NCI-H2196 (cell line): ENCODE results near the gene DSG2.
A peak's percentile ranks its signal among the peaks of the same experiment; 100 is the strongest.

Source experiments
- DNase-seq: peaks from one replicate; lab custom pipeline; 2025; ENCODE audit not compliant: unreplicated experiment; lab: John Stamatoyannopoulos, UW

Gene DSG2

DNA sequence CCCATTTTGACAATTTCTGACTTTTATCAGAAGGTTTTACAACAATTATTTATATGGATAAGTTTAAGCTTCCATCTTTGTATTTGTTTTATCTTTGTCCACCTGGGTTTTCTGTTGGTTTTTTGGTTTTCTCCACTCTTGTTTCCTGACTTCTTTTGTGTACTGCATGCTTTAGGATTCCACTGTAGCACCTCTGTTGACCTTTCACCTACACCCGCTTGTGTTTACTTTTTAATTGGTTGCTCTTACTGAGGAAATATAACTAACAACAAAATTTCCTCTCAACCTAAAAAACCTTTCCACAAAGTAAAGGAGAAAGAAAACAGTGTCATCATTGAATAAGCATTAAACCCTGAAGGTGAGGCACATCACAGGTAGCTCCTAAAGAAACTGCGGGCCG lies 53.9 kb downstream of the DSG2 start:
- no peak for DNase-seq

DNA sequence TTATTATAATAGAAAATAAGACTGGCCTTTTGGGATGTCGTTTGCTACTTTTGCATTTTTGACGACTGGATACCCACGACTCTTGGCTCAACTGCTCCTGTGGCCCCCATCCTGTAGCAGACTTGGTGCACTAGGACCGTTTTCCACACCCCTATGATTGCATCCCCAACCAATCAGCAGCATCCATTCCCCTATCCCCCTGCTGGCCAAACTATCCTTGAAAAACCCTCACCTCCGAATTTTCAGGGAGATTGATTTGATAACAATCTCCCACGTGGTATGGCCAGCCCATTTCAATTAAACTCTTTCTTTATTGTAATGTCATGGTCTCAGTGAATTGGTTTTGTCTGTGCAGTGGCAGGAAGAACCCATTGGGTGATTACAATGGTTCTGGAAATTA lies 55.8 kb downstream of the DSG2 start:
- DNase-seq = no peak

DNA sequence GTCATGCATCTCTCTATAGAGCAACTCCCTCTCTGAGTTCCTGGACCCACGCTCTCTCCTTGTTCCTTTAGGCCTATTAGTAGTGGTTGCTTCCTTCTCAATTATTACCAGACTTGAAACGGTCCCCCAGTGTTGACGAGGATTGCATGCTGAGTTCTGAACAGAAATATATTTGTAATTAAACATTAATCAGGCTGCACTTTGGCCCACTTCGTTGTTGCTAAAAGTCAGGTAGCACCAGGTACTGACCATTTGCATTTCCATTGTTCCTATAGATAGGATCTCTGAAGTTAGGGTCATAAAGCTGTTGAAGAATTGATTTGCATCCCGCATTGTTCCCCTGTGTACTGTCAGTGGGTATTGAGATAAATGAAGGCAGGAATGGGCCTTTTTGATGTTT lies 56.8 kb downstream of the DSG2 start:
- DNase-seq = no peak

DNA sequence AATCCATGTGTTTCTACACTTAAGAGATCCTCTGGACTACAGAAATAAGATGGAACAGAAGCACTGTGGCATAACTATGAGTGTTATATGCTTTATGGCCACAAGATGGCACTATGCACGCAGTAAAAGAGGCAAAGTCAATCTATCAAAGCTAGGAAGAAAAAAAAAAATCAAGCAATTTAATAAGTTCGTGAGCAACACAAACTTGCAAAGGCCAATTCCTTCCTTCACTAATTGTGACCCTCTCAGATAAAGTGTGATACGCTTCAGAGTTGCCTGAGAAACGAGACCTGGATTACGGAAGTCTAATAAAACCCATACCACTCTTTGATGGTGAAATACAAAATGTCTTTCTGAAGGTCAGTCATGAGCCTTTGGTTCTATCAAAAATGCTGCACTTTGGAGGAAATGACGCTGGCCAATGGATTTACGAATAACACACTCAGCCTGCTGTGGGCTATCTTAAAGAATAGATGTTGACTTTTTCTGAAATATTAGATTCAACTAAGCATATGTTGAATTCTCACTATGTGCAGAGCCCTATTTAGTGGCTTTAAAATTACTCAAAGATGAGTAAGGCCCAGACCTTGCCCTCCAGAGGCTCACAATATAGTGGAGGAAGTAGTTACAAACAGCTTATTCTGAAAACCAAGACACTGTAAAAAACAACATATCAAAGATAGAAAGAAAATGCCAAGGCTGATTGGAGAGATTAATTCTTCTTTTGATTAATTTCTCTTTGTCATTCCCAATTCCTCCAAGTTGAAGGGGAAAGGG lies 58.2 kb downstream of the DSG2 start:
- DNase-seq = peak; percentile 53

DNA sequence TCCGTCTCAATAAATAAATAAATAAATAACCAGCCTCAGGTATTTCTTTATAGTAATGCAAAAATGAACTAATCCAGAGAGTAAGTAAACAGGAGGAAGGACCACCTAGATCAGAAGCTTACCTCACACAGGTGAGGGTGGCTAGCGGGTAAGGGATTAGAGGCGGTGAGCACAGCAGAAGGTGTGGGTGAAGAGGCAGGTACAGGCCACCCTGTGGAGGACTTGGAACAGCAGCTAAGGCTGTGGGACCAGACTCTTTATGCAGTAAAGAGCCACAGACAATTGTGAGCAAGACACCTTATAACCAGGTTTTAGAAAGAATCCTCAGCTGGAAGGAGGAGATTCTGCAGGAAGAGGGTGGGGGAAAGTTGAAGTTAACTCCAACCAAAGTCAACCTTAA lies 59.5 kb downstream of the DSG2 start:
- no peak for DNase-seq

DNA sequence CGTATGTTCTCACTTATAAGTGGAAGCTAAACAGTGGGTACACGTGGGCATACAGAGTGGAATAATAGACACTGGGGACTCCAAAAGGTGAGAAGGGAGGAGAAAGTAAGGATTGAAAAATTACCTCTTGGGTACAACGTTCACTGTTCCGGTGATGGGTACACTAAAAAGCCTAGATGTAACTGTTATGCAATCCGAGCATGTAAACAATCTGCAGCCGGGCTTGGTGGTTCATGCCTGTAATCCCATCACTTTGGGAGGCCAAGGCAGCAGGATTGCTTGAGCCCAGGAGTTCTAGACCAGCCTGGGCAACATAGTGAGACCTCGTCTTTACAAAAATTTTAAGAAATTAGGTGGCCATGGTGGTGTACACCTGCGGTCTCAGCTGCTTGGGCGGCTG lies 60.6 kb downstream of the DSG2 start:
- DNase-seq = no peak

DNA sequence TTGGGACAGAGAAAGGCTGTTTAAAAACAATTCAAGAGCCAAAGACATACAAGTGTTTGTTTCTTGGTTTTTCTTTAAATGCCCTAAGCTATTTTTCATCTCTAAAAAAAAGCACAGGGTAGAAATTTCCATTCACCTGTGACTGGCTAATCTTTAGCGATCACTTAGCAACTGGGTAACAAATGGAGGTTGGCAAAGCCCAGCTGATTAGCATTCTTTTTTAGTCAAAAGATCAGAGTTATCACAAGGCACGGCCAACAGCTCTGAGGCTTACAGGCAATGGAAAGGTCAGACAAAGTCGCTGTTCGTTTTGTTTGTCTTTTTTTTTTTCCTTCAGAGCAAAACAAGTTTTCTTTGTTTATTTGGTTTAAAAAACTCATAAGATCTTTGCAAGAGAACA lies 64.7 kb downstream of the DSG2 start:
- DNase-seq = no peak

DNA sequence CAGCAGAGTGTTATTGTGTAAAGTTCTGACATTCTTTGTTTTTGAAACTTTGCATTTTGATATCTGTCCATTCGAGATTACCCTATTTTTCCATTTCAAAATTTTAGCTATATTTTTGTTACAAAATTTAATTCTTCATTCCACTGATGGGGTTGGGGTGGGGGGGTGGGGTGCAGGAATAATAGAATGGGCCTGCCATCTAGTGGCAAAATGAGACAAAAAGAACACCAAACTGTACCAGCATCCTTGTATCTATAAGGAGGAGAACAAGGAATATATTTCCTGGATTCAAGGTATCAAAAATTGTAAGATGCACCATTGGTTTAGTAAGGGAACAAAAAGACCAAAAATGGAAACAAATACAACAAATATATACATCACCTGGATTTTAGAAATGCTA lies 65.8 kb downstream of the DSG2 start:
- DNase-seq = no peak

DNA sequence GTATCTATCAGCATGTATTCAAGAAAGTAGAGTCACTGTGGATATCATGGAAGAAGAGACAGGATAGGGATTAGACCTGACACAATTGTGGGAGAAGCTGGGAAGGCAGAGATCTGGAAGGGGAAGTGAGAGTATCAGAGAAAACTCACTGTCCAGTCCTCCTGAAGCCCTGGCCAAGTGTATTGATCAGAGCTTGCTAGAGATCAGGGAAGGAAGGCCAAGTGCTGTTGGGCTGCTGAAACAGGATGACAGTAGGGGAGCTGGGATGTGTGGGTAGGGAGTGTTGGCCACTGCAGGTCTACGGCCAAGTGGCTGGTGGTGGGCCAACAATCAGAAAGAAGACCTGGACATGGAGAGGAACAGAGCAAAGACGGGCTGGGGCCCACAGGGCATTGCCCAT lies 67.4 kb downstream of the DSG2 start:
- no peak for DNase-seq

DNA sequence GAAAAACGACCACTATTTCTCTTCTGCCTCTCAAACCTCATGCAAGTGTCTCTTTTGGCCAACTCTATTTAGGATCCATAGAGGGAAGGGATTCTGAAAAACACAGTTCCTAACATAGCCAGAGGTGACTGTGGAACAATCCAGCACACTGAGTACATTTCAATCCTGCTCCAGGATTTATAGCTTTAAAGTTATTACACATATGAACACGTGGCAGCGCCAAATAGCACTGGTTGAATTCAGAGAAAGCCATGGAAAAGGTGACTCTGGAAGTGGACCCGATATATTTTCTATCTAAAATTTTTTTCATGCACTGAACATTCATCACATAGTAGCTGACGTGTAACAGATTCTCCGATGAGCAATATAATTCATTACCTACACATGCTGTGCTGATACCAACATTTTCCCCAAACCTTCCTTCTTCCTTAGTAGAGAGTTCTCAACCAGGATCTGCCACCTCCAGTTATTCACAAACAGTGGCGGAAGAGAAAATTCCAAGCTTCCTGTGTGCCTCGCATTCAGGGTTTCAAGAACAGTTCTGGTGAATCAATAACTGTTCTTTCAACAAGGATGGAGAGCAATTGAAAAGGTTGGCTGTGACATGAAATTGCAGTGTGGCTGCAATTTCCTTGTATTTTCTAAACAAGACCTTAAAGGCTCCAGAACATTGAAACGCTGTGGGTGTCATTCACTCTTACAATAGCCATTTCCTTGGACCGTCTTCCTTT lies 68.0 kb downstream of the DSG2 start:
- no peak for DNase-seq

DNA sequence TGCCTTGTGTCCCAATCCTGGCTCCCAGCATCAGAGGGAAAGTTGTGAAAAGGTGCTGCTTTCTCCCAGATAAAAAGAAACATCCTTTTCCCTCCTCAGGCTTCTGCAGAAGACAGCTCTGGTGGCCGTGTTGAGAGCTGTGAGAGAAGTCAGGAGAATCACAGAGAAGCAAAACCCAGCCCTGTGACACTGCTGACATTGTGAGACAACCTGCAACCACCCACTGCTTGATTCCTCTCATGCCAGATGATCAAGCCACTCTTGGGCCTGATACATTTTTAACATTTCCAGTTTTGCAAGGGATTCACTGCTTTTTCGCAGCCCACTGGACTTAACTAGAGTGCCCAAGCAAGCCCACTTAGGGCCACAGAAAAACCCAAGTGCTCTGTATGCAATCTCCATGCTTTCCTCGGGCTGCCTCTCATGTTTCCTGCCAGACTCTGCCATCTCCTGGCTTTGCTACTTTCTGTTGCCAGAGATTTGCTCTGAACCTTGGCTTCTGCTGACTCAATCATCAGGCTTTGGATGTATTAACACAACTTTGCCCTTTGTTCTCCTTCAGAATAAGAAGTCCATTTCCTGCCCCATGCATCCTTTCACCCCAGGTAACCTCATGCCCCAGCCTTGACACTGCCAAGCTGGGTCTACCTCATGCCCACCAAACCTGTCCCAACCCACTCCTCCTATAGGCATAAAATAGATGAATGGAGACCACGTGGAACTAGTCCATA lies 68.8 kb downstream of the DSG2 start:
- DNase-seq = no peak

DNA sequence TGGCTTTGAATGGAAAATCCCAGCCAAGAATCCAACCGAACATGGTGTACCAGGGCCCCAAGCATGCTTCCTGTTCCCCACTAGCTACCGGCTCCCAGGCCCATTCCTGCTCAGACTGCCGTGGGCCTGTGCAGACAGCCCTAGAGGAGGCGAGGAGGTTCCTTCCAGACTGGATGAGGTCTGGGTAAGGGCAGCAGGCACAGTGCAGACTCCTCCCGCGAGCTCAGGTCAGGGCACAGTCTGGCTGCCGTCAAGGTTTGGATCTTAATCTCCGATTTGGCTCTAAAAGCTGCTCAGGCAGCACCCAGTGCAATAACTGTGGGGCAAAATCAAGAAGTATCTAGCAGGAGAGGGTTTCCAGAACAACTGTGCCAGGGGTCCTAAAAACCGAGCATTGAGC lies 74.4 kb downstream of the DSG2 start:
- DNase-seq = no peak

DNA sequence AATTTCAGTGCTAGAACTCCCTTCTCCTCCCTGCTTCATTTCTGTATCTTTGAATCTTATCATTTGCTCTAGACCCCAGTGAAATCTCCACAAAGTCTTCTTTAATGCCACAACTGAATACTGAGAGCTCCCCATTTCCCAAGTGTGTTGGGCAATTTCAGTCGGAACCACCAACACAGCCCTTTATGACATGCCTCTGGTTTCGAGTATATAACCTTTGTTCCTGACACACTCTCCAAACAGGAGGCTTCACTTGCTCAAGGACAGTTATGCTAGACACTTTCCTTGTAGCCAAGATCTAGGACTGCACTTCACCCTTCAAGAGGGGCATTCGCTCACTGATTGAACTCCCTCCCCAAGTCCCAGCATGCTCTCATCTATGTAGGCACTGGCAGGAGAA lies 75.1 kb downstream of the DSG2 start:
- no peak for DNase-seq

DNA sequence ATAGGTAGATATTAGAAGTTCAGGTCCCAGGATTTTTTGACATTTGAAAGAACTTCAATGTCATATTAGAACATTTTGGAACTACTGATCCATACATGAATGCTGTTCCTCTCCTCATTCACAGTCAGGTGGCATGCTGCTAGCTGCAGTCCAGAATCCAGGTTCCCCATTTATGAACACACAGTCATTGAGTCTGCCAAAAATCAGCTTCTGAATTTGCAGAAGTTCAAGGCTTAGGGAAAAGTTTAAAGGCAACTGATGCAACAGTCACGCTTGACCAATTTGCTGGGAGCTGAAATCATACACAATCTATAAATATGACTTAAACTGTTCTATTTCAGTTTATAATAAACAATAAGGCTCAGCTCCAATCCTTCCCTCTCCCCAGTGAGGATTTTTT lies 76.4 kb downstream of the DSG2 start:
- no peak for DNase-seq

DNA sequence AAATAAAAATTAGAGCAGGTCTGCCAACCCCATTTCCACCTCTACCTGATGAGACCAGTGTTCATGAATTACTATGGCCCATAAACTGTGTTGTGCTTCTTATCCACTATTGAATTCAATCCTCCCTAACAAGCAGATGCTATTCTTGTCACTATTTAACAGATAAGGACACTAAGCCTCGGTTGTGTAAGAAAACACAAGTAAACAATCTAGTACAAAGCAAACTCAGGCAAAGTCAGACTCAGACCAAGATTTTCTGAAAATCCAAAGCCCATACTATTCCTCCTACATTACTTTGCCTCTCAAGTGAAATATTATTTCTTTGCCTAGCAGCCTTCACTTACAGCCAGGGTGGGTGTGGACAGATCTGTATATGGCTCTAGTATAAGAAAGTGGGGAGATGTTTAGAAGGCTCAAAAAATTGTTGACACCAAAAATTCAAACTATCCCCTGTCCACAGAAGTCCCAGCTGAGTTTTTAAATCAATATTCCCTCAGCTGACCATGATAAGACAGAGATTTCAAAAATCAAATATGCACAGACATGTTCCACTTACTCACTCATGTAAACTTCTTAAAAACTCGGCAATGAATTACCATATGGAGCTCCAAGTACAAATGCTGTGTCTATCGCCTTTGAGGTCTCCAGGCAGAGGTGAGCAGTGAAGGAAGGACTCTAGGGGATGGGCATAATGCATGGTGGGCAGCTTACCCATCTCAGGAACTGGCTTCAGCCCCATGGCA lies 77.7 kb downstream of the DSG2 start:
- no peak for DNase-seq

DNA sequence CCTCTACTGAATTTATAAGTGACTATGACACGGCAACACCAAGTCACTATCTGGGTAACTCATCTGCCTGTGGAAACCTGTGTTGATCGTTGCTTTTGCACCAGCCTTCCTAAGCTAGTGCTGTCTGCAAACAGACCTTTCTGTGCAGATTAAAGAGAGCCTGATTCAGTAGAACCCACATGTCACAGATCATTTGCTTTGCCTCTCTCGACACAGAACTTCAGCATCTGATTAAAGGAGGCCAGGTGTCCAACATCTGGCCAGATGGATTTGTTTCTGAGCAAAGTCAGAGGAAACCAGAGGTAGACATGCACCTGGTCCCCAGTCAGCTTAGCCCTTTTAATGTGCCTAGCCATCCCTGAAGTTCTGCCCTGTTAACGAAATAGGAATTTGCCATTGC lies 78.7 kb downstream of the DSG2 start:
- no peak for DNase-seq

DNA sequence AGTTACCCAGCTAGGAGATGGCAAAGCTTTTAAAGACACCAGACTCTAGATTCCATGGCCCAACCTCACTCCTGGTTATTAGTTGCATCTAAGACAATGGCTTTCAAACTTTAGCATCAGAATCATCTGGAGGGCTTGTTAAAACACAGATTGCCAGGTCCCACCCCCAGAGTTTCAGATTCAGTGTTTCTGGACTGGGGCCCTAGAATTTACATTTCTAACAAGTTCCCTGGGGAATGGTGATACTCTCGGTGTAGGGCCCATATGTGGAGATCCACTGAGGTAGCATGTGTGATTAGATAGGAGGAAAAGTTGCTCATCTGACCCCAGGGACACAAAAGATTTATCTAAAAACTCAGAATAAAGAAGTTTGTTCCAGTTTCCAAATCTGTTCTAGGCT lies 79.2 kb downstream of the DSG2 start:
- DNase-seq = no peak

DNA sequence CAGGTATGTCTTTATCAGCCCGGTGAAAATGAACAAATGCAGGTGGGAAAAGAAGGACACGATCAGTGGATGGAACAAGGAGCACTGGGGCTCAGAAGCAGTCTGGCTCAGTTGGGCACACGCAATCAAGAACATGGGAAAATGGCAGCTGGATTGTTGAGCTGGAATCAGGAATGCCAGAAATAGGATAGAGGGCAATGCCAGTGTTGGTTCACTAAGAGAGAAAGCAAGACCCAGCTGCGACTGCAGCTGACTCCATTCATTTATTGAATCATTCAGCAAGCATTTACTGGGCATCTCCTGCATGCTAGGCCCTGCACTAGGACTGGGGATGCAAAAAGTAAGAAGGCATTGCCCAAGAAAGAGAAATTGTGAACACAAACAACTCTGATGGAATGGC lies 80.1 kb downstream of the DSG2 start:
- DNase-seq = no peak

DNA sequence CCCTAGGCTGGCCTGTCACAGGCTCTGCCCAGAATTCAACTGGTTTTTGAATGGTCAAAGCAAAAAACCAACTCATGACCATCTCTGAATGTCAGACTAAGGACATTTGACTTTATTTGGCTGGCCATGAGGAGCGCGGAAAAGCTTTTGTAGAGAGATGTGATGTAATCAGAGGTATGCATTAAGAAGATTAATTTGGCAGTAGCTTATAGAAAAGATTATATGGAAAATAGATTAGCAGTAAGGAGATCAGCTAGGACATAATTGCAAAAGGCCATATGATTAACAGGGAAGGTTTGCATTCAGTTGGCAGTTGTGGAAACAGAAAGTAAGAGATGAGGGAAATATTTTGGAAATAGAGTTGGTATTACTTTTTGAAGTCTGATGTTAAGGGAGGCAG lies 81.4 kb downstream of the DSG2 start:
- no peak for DNase-seq

DNA sequence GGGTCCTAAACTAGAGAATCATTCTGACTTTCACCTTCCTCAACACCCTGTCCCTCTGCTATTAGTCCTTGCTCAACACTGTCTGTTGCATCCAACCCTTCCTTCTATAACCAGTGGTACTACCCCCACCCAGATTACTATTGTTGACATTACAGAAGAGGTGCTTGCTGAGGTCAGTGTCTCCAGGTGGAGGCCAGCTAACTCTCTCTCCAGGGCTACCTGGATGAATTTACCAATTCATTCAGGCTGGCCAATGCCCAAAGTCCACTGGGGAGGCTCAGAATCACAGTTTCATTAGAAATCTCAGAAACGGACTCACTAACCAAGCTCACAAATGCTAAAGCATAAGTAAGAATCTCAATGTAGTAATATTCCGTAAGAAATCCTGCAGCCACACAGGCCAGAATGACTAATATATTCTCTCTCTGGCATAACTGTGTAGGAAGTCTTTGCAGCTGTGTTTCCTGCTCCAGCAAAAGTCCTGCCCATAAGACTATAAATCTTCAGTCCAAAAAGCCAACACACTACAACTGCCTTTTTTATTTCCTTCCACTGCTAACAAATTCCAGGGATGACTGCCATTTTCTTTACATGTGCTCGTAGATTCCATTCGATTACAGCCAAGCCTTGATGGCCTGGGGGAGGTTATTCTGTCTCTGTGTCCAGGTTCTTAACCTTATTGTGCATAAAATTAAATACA lies 83.7 kb downstream of the DSG2 start:
- no peak for DNase-seq
